Fibroblast of mammary gland (primary cell): ENCODE data around the gene SYNJ2.

Experiments used
- DNase-seq: peaks from one replicate; pipeline ENCODE4 v3.0.0-alpha.2; 2010; ENCODE audit warnings: low read depth
- H3K4me3 ChIP-seq: 2 replicates; pipeline ENCODE4 v1.5.1; 2011; ENCODE audit warnings: low read depth, mild to moderate bottlenecking, low read length, moderate library complexity; ENCODE audit not compliant: control insufficient read depth
- TF ChIP-seq, protein P1 (sequence below): conservative IDR thresholded peaks from 2 replicates; pipeline ENCODE4 v1.5.1; 2011; ENCODE audit warnings: low read depth, low read length, inconsistent platforms; ENCODE audit not compliant: control insufficient read depth, insufficient read depth

Gene SYNJ2

DNA sequence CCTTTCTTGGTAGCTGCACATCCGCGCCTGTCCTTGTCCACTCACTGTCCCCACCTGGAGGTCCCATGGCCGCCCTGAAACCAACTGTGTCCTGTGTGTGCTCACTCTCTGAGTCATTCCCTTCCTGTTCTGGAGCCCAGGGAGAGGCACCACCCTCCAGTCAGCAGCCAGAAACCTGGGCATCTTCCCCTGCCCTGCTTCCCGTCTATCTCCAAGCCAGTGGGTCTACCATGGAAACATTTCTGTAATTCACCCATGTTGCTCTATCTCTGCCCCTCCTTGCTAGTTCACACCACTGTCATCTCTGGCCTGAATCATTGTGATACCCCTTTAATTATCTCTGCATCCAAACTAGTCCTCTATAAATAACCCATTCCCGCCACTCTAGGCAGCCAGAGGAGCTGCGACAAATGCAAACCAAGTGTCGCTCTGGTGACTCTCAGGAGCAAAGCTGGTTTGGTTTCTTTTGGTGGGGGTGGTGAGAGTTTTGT lies 28.8 kb upstream of the SYNJ2 start:
- no peak overlapping the region for H3K4me3 ChIP-seq

DNA sequence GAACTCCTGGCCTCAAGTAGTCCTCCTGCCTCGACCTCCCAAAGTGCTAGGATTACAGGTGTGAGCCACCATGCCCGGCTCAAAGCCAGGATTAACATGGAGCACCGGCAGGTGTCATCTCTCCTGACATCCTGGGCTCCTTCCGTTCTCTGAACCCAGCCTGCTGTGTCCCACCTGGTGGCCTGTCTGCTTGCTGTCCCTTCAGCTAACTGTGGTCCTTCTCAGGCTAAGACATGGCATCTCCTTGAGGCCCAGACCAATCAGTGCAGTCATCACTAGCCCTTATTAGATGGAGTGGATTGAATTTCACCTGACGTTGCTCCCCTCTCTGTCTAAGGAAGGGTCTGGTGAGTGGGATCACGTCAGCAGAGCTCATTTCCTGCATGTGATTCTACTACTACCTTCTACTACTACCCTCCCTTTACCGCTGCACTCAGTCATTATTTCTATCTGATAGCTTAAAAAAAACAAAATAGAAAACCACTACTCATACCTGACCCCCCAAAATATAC lies 28.0 kb upstream of the SYNJ2 start:
- DNase-seq = no peak
- H3K4me3 ChIP-seq = no peak overlapping the region
- TF ChIP-seq, protein P1, sequence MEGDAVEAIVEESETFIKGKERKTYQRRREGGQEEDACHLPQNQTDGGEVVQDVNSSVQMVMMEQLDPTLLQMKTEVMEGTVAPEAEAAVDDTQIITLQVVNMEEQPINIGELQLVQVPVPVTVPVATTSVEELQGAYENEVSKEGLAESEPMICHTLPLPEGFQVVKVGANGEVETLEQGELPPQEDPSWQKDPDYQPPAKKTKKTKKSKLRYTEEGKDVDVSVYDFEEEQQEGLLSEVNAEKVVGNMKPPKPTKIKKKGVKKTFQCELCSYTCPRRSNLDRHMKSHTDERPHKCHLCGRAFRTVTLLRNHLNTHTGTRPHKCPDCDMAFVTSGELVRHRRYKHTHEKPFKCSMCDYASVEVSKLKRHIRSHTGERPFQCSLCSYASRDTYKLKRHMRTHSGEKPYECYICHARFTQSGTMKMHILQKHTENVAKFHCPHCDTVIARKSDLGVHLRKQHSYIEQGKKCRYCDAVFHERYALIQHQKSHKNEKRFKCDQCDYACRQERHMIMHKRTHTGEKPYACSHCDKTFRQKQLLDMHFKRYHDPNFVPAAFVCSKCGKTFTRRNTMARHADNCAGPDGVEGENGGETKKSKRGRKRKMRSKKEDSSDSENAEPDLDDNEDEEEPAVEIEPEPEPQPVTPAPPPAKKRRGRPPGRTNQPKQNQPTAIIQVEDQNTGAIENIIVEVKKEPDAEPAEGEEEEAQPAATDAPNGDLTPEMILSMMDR = no peak

More for the DNA sequence above, 28.8 kb upstream of the SYNJ2 start:
- peak; percentile 20 for DNase-seq
- TF ChIP-seq, protein P1 = no peak

DNA sequence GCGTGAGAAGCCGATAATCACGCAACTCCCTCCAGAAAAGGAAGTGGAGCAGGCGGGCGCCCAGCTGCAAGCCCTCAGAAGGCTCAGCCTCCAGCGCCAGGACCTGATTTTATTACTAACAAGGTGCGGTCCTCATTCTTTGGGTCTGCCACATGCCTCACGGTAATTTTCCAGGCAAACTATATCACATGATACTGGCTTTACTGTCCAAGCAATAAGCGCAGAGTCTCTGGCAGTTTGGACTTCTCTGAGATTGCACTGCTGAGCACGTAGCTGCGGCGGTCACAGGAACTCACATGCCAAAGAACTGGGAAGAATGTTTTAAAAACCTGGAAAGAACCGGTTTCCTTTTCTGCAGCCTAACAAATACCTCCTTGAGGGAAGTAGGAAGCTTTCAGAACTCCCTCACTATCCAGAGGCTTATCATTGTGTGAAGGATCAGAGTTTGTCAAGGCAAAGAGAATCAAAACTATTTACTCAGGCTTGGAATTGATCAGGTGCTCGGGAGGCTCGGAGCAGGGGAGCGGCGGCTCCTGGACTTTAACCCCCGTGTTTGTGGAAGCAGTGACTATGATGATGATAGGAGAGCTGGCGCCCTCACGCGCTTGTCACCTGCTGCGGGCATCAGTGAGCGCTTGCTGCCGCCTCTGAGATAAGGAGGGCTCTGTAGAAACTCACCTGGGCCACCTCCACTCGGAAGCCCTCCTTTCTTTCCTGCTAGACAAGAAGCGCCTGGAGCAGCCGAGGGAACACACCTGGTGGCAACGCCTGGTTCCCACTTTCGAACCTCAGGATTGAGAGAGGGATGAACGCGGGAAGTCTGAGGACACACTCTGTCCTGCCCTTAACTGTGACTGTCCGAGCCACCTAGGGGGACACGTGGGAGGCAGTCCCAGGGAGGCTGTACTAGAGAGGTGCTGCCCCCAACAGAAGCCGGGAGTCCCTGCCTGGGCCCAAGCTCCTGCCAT lies 27.2 kb upstream of the SYNJ2 start:
- TF ChIP-seq, protein P1 = no peak
- peak; percentile 29 for DNase-seq
- peak overlapping the region; percentile 10 for H3K4me3 ChIP-seq

DNA sequence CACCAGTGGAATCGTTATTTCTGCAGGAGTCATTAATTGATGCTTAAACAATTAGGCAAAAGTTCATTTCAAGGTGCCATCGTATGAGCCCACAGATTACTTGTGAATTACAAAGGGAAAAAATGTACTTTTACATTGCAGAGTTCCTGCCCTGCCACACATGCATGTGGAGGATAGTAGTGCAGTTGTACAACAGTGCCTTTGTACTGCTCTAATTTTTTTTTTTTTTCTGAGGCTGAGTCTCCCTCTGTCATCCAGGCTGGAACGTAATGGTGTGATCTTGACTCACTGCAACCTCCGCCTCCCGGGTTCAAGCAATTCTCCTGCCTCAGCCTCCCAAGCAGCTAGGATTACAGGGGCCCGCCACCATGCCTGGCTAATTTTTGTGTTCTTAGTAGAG lies 26.0 kb upstream of the SYNJ2 start:
- no peak overlapping the region for H3K4me3 ChIP-seq
- DNase-seq = no peak
- TF ChIP-seq, protein P1 = no peak

DNA sequence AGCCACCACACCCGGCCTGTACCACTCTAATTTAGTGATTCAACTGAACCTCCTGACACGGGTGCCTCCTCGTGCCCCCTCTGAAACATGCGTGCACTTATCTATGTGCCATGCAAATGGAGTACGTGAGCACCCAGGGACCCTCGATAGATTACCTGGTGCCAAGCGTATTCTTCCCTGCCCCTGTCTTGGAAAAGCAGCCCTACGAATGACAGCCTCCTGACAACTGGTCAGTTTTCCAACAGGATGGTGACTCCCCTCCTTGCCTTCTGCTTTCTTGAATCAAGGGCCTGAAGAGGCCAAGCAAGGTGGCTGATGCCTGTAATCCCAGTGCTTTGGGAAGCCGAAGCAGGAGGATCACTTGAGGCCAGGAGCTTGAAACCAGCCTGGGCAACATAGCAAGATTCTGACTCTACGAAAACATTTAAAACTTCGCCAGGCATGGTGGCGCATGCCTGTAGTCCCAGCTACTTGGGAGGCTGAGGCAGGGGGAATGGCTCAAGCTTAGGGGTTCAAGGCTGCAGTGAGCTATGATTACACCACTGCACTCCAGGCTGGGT lies 25.4 kb upstream of the SYNJ2 start:
- no peak overlapping the region for H3K4me3 ChIP-seq
- TF ChIP-seq, protein P1 = no peak
- no peak for DNase-seq

DNA sequence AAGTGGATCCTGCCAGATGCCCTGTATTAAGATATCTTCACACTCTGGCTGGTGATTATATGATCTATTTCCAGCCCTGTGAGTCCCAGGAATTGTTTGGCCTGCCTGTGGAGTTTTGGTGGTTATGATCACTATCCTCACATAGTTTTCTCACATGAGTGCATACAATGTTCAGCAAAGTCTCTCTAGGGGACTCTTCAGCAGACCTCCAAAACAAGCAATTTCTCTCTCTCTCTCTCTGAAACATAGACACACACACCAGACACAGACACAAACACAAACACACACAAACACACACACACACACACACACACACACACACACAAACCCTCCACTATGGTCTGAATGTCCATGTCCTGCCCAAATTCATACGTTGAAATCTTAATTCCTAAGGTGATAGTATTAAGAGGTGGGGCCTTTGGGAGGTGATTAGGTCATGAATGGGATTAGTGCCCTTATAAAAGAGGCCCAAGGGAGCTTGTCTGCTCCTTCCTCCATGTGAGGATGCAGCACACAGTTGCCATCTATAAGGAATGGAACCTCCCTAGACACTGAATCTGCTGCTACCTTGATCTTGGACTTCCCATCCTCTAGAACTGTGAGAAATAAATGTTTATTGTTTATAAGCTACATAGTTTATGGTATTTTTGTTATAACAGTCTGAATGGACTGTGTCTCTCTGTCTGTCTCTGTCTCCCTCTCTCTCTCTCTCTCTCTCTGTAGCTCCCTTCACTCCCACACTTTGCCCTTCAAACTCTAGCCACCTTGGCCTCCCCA lies 22.0 kb upstream of the SYNJ2 start:
- no peak overlapping the region for H3K4me3 ChIP-seq
- DNase-seq = no peak
- TF ChIP-seq, protein P1 = no peak
